Endothelial cell of umbilical vein (primary cell): Measurements from ENCODE around the gene SERGEF. TPM values are rescaled to one million over a fixed set of nuclear protein-coding genes. Genes with fewer than 3 reads are reported as not detected.

Experiments used
- BruUV-seq: library from RNA; stranded (reverse); fragments of 400-500 nt; replicated peaks from 2 replicates; lab custom pipeline; 2021; lab: Mats Ljungman, UMichigan
- CTCF ChIA-PET: fragments of 300-600, 350-600 bp; sonication (Branson Sonifier 250); formaldehyde crosslinking; loops from one replicate; lab custom pipeline; 2021; ENCODE audit warnings: antibody characterized with exemption, inconsistent platforms; lab: Charles Lee
- POLR2A ChIA-PET: fragments of 300-600, 350-600 bp; sonication (Branson Sonifier 250); formaldehyde crosslinking; loops from one replicate; lab custom pipeline; 2021; ENCODE audit warnings: antibody characterized with exemption, inconsistent platforms; lab: Charles Lee
- DNase-seq: peaks from one replicate; pipeline ENCODE4 v3.0.0-alpha.2; 2011; ENCODE audit warnings: low read depth, low spot score
- FAIRE-seq: peaks from 2 replicates; lab custom pipeline; 2011; peaks lifted over from hg19 to GRCh38; lab: Jason Lieb, UNC
- H2AFZ ChIP-seq: 2 replicates; pipeline ENCODE4 v1.6.0; 2012; ENCODE audit warnings: low read depth, low read length, control low read depth, inconsistent platforms
- H3K27ac ChIP-seq: 2 replicates; pipeline ENCODE4 v1.5.1; 2011; ENCODE audit warnings: low read depth, mild to moderate bottlenecking, control low read depth, low read length, moderate library complexity; ENCODE audit not compliant: insufficient read depth
- H3K27me3 ChIP-seq, 2 experiments: 2 replicates each; pipeline versions ENCODE4 v1.6.0 to v1.6.1; 2011; ENCODE audit warnings: low read length in 2 of 2, mixed read lengths in 1 of 2; ENCODE audit not compliant: control insufficient read depth in 2 of 2, insufficient read depth in 2 of 2
- H3K36me3 ChIP-seq, 2 experiments: 2 replicates in 1 of 2; 3 replicates in 1 of 2; pipeline ENCODE4 v1.5.1; 2011; ENCODE audit warnings: low read length in 2 of 2, mild to moderate bottlenecking in 1 of 2, moderate library complexity in 1 of 2; ENCODE audit not compliant: control insufficient read depth in 2 of 2, insufficient read depth in 2 of 2; ENCODE audit errors: extremely low read depth in 1 of 2
- H3K4me1 ChIP-seq: 3 replicates; pipeline ENCODE4 v1.5.1; 2011; ENCODE audit warnings: mild to moderate bottlenecking, low read length; ENCODE audit not compliant: control insufficient read depth, insufficient read depth; ENCODE audit errors: extremely low read depth
- H3K4me2 ChIP-seq: 2 replicates; pipeline ENCODE4 v1.6.1; 2011; ENCODE audit warnings: low read length, control low read depth, mixed read lengths; ENCODE audit not compliant: insufficient read depth
- H3K4me3 ChIP-seq, 3 experiments: fragments of 200-600 bp in 1 of 3; sonication (generic), shearing (Covaris generic) in 1 of 3; replicated peaks in 1 of 3; 2 replicates each; pipeline ENCODE4 v1.5.1; 2011 to 2016; ENCODE audit warnings: control low read depth in 3 of 3, low read length in 3 of 3, mild to moderate bottlenecking in 2 of 3, inconsistent platforms in 1 of 3, low read depth in 1 of 3, moderate library complexity in 1 of 3; ENCODE audit not compliant: insufficient read depth in 1 of 3
- H3K79me2 ChIP-seq: 2 replicates; pipeline ENCODE4 v1.6.0; 2012; ENCODE audit warnings: low read length, inconsistent platforms; ENCODE audit not compliant: control insufficient read depth, insufficient read depth
- H3K9ac ChIP-seq: replicated peaks from 2 replicates; pipeline ENCODE3; 2011; ENCODE audit warnings: low read length, control low read depth; ENCODE audit not compliant: insufficient read depth; ENCODE audit errors: extremely low read depth
- H3K9me1 ChIP-seq: replicated peaks from 3 replicates; pipeline ENCODE4 v1.6.0; 2011; ENCODE audit warnings: mild to moderate bottlenecking, low read length; ENCODE audit not compliant: control insufficient read depth, insufficient read depth; ENCODE audit errors: extremely low read depth
- H3K9me3 ChIP-seq: replicated peaks from 2 replicates; pipeline ENCODE4 v1.5.1; 2012; ENCODE audit warnings: low read length, inconsistent platforms; ENCODE audit not compliant: control insufficient read depth, insufficient read depth
- H4K20me1 ChIP-seq: replicated peaks from 2 replicates; pipeline ENCODE3; 2011; ENCODE audit warnings: mild to moderate bottlenecking, low read length; ENCODE audit not compliant: control insufficient read depth, insufficient read depth; ENCODE audit errors: extremely low read depth
- CTCF ChIP-seq, 2 donors: IDR thresholded peaks; 1 replicate in 1 of 2; 2 replicates in 1 of 2; pipeline ENCODE4 v1.5.1; 2011; ENCODE audit warnings: low read length in 2 of 2, mild to moderate bottlenecking in 2 of 2, moderate library complexity in 2 of 2, control low read depth in 1 of 2, inconsistent platforms in 1 of 2, low read depth in 1 of 2; ENCODE audit not compliant: insufficient read depth in 1 of 2; ENCODE audit errors: extremely low read depth in 1 of 2
- EZH2 ChIP-seq: IDR thresholded peaks from 2 replicates; pipeline ENCODE4 v1.6.1; 2012; ENCODE audit warnings: borderline replicate concordance, low read depth, mild to moderate bottlenecking, moderate library complexity, low read length, inconsistent platforms; ENCODE audit not compliant: severe bottlenecking
- FOS ChIP-seq: IDR thresholded peaks from 2 replicates; pipeline ENCODE4 v1.6.1; 2011; ENCODE audit warnings: mild to moderate bottlenecking, low read length, moderate library complexity, borderline replicate concordance; ENCODE audit not compliant: insufficient read depth
- GATA2 ChIP-seq: IDR thresholded peaks from 2 replicates; pipeline ENCODE4 v1.7.0; 2011; ENCODE audit warnings: low read depth, mild to moderate bottlenecking, moderate library complexity, mixed read lengths, low read length; ENCODE audit not compliant: insufficient read length, insufficient read depth
- JUN ChIP-seq: IDR thresholded peaks from 2 replicates; pipeline ENCODE4 v1.6.1; 2011; ENCODE audit warnings: borderline replicate concordance, low read depth; ENCODE audit not compliant: insufficient read length, insufficient read depth
- MAX ChIP-seq: IDR thresholded peaks from 2 replicates; pipeline ENCODE4 v1.6.1; 2011; ENCODE audit not compliant: insufficient read depth, insufficient read length
- MYC ChIP-seq: IDR thresholded peaks from one replicate; pipeline ENCODE4 v1.6.1; 2011; ENCODE audit warnings: mild to moderate bottlenecking, low read depth, low read length
- POLR2A ChIP-seq: IDR thresholded peaks from 2 replicates; pipeline ENCODE4 v1.6.1; 2012; ENCODE audit warnings: low read depth, mild to moderate bottlenecking, control low read depth, low read length
- POLR2AphosphoS5 ChIP-seq: IDR thresholded peaks from 2 replicates; pipeline ENCODE4 v1.6.1; 2012; ENCODE audit warnings: low read depth, mild to moderate bottlenecking, control low read depth, low read length, moderate library complexity; ENCODE audit not compliant: insufficient read depth
- dilution Hi-C: fragments of 300-500 bp; cut with MboI; formaldehyde crosslinking; loops from one replicate; pipeline ENCODE4 v1.15.0; 2019; ENCODE audit warnings: low sequenced_read_pairs; ENCODE audit not compliant: extremely low pct_ligation_motif_present
- intact Hi-C: fragments of 100-400 bp; cut with micrococcal nuclease; formaldehyde crosslinking; loops from one replicate; pipeline ENCODE4 v1.10.0; 2022
- polyA plus RNA-seq, 4 experiments: library from polyadenylated mRNA; depleted of rRNA in 3 of 4; stranded (reverse) in 3 of 4; unstranded in 1 of 4; fragments of >200 nt; gene quantifications; 2 replicates each; pipeline versions ENCODE4 v1.2.1 to v1.2.3, GENCODE V29; 2011 to 2012; ENCODE audit warnings: missing spikeins in 1 of 4
- total RNA-seq: library from RNA; stranded (reverse); gene quantifications from 2 replicates; pipeline ENCODE4 v1.2.3, GENCODE V29; 2021

The SERGEF gene
- total and polyA plus RNA-seq, 2 donors (not counting 3 experiments of a cell fraction or from before 2014, with no cell fraction given), result 8.7 to 16.7 TPM

GRCh38 chr11:17921659-17922415 lies 91.0 kb downstream of the SERGEF start:
- TF ChIP-seq JUN (no peak), CTCF (IDR thresholded peaks at IDR 0.05; ENCODE audit: extremely low read depth in 1 of 2, insufficient read depth in 1 of 2, low read depth in 1 of 2, low read length in 2 of 2) (no peak), POLR2AphosphoS5 (no peak), GATA2 (no peak), MYC (no peak), FOS (no peak), POLR2A (no peak), EZH2 (no peak), MAX (no peak)
- intact Hi-C loops, result loop anchor here (1.0 kb wide), 1 partner anchor 43 kb away; no protein-coding TSS in a partner anchor
- no TSS peak for BruUV-seq
- Histone ChIP-seq H3K9ac (no peak overlapping the region), H3K36me3 (no peaks in the 10 kb centered on the region), H3K27me3 (no peaks in the 10 kb centered on the region), H3K4me2 (no peak overlapping the region), H3K4me3 (no peak overlapping the region), H3K9me1 (no peaks in the 10 kb centered on the region), H3K9me3 (no peaks in the 10 kb centered on the region), H4K20me1 (no peaks in the 10 kb centered on the region), H3K79me2 (no peaks in the 10 kb centered on the region), H3K27ac (no peak overlapping the region), H3K4me1 (no peaks in the 10 kb centered on the region), H2AFZ (no peak overlapping the region)
- dilution Hi-C loops, result no loop called here
- FAIRE-seq (no peak), DNase-seq (no peak)
- ChIA-PET POLR2A (no interaction called here), CTCF (no interaction called here)
